ENCODE results near the gene ESYT3.

Gene ESYT3

GRCh38 chr3:138398791-138399575 is 35.4 kb upstream of the ESYT3 start:
- intact Hi-C loops (cut with DNase I; ENCODE audit: low total_unique reads): no loop called here
- no peaks in the 10 kb centered on the region for H3K27me3 ChIP-seq
- peaks cover 32 to 59% (median 56%) of the 10 kb centered on the region in 3 donors for H3K36me3 ChIP-seq
- TF ChIP-seq CTCF (IDR thresholded peaks at IDR 0.05): no peak
- H3K9me3 ChIP-seq: no peaks in the 10 kb centered on the region
- no peak overlapping the region for H3K27ac ChIP-seq
- no peak for DNase-seq
- no peaks in the 10 kb centered on the region for H3K4me1 ChIP-seq
- no peak overlapping the region for H3K4me3 ChIP-seq

- H3K36me3 ChIP-seq: peaks cover 40 to 67% (median 64%) of the 10 kb centered on the region in 3 donors
- TF ChIP-seq CTCF (IDR thresholded peaks at IDR 0.05): no peak
- H3K27ac ChIP-seq: no peak overlapping the region
- H3K9me3 ChIP-seq: no peaks in the 10 kb centered on the region
- H3K4me3 ChIP-seq: no peak overlapping the region
- DNase-seq: peak in 1 of 2 donors; percentile 42
- no peaks in the 10 kb centered on the region for H3K4me1 ChIP-seq
- no peaks in the 10 kb centered on the region for H3K27me3 ChIP-seq
- intact Hi-C loops (cut with DNase I; ENCODE audit: low total_unique reads): no loop called here
These were observed 34.6 kb upstream of the ESYT3 start for GRCh38 chr3:138399766-138400165.

GRCh38 chr3:138400651-138401070 is 33.8 kb upstream of the ESYT3 start:
- no peak overlapping the region for H3K27ac ChIP-seq
- intact Hi-C loops (cut with DNase I; ENCODE audit: low total_unique reads): no loop called here
- H3K4me1 ChIP-seq: no peaks in the 10 kb centered on the region
- peak in 1 of 2 donors; percentile 41 for DNase-seq
- no peak overlapping the region for H3K4me3 ChIP-seq
- H3K36me3 ChIP-seq: peaks cover 49 to 76% (median 73%) of the 10 kb centered on the region in 3 donors
- no peaks in the 10 kb centered on the region for H3K27me3 ChIP-seq
- H3K9me3 ChIP-seq: no peaks in the 10 kb centered on the region
- TF ChIP-seq CTCF (IDR thresholded peaks at IDR 0.05): no peak

GRCh38 chr3:138401834-138402233 is 32.6 kb upstream of the ESYT3 start:
- H3K27ac ChIP-seq: no peak overlapping the region
- H3K36me3 ChIP-seq: peaks cover 52 to 78% (median 75%) of the 10 kb centered on the region in 3 donors
- no peaks in the 10 kb centered on the region for H3K9me3 ChIP-seq
- TF ChIP-seq CTCF (IDR thresholded peaks at IDR 0.05): no peak
- intact Hi-C loops (cut with DNase I; ENCODE audit: low total_unique reads): no loop called here
- no peak for DNase-seq
- H3K4me3 ChIP-seq: no peak overlapping the region
- H3K27me3 ChIP-seq: no peaks in the 10 kb centered on the region
- H3K4me1 ChIP-seq: no peaks in the 10 kb centered on the region

GRCh38 chr3:138404121-138404520 is 30.3 kb upstream of the ESYT3 start:
- H3K27ac ChIP-seq: no peak overlapping the region
- H3K27me3 ChIP-seq: no peaks in the 10 kb centered on the region
- intact Hi-C loops (cut with DNase I; ENCODE audit: low total_unique reads): no loop called here
- TF ChIP-seq CTCF (IDR thresholded peaks at IDR 0.05): no peak
- H3K9me3 ChIP-seq: no peaks in the 10 kb centered on the region
- no peak overlapping the region for H3K4me3 ChIP-seq
- DNase-seq: no peak
- peaks cover 43 to 66% (median 65%) of the 10 kb centered on the region in 3 donors for H3K36me3 ChIP-seq
- H3K4me1 ChIP-seq: no peaks in the 10 kb centered on the region

All from tibial artery (tissue), 4 donors.